Chondrocyte (in vitro differentiated cells): ENCODE measurements around the gene AUTS2. TPM values are rescaled to one million over a fixed set of nuclear protein-coding genes. Genes with fewer than 3 reads are reported as not detected.

Experiments
- DNase-seq: peaks from one replicate; pipeline ENCODE4 v3.0.0; 2021; ENCODE audit warnings: mixed read lengths, low spot score
- H3K27ac Mint-ChIP-seq: one replicate; pipeline ENCODE4 v1.8.0; 2021; ENCODE audit warnings: mild to moderate bottlenecking, moderate library complexity, mixed read lengths; ENCODE audit not compliant: unreplicated experiment
- H3K27me3 Mint-ChIP-seq: 2 replicates; pipeline ENCODE4 v1.8.0; 2021; ENCODE audit warnings: low read depth, mixed read lengths
- H3K36me3 Mint-ChIP-seq: 2 replicates; pipeline ENCODE4 v1.8.0; 2021; ENCODE audit warnings: low read depth, mixed read lengths
- H3K4me1 Mint-ChIP-seq: 2 replicates; pipeline ENCODE4 v1.8.0; 2021; ENCODE audit warnings: low read depth, mild to moderate bottlenecking, mixed read lengths
- H3K4me3 Mint-ChIP-seq: one replicate; pipeline ENCODE4 v1.8.0; 2021; ENCODE audit warnings: mild to moderate bottlenecking, moderate library complexity, mixed read lengths; ENCODE audit not compliant: unreplicated experiment
- H3K9me3 Mint-ChIP-seq: 2 replicates; pipeline ENCODE4 v1.8.0; 2021; ENCODE audit warnings: low read depth, mixed read lengths
- total RNA-seq: library from RNA; stranded (reverse); gene quantifications from 3 replicates; pipeline ENCODE4 v1.2.1, GENCODE V29; 2021
- TF ChIP-seq, protein P1 (sequence below): fragments of 200-600 bp; sonication (generic); IDR thresholded peaks from 2 replicates; pipeline ENCODE4 v1.5.0; 2021; ENCODE audit warnings: antibody characterized with exemption, mild to moderate bottlenecking, moderate library complexity

AUTS2 gene
- total RNA-seq, 1 donor from 2014 or later: 31.5 TPM

DNA sequence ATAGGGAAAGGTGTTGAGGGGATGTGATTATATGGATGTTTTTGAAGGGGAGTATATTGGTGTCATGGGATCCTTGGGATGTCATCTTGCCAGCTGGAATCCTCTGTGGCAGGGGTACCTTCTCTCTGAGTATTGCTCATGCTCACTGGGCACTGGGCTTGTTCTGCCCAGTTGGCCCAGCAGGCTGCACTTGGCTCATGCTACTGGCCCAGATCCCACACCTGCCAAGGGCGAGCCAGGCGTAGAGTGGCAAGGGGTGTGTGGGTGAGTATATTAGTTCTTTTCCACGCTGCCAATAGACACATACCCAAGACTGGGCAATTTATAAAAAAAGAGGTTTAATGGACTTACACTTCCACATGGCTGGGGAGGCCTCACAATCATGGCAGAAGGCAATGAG lies 311.9 kb downstream of the AUTS2 start:
- Mint-ChIP-seq H3K4me3 (no peak overlapping the region), H3K36me3 (no peaks in the 10 kb centered on the region), H3K27me3 (no peaks in the 10 kb centered on the region), H3K4me1 (peaks cover 28% of the 10 kb centered on the region), H3K27ac (no peak overlapping the region), H3K9me3 (no peaks in the 10 kb centered on the region)
- TF ChIP-seq, protein P1, sequence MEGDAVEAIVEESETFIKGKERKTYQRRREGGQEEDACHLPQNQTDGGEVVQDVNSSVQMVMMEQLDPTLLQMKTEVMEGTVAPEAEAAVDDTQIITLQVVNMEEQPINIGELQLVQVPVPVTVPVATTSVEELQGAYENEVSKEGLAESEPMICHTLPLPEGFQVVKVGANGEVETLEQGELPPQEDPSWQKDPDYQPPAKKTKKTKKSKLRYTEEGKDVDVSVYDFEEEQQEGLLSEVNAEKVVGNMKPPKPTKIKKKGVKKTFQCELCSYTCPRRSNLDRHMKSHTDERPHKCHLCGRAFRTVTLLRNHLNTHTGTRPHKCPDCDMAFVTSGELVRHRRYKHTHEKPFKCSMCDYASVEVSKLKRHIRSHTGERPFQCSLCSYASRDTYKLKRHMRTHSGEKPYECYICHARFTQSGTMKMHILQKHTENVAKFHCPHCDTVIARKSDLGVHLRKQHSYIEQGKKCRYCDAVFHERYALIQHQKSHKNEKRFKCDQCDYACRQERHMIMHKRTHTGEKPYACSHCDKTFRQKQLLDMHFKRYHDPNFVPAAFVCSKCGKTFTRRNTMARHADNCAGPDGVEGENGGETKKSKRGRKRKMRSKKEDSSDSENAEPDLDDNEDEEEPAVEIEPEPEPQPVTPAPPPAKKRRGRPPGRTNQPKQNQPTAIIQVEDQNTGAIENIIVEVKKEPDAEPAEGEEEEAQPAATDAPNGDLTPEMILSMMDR: no peak
- no peak for DNase-seq

DNA sequence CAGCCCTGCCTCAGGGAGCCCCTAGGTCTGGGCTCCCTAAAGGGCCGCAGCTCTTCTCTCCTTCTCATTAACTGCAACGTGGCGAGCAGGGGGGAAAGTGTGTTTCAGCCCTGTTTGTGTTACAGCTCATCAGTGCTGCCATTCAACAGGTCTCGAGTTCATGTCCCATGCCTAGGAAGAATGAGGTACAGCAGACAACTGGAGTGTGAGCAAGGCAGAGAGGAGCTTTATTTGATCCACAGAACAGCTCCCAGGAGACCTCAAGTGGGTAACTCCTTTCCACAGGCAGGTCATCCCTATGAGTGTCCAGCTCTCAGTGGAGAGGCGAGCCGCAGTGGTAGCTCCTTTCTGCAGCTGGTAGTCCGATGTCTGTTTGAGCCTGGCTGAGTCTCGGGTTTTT lies 313.1 kb downstream of the AUTS2 start:
- H3K4me1 Mint-ChIP-seq: peaks cover 21% of the 10 kb centered on the region
- no peak for DNase-seq
- no peak overlapping the region for H3K27ac Mint-ChIP-seq
- H3K9me3 Mint-ChIP-seq: no peaks in the 10 kb centered on the region
- H3K27me3 Mint-ChIP-seq: no peaks in the 10 kb centered on the region
- no peak overlapping the region for H3K4me3 Mint-ChIP-seq
- TF ChIP-seq, protein P1: no peak
- H3K36me3 Mint-ChIP-seq: no peaks in the 10 kb centered on the region

DNA sequence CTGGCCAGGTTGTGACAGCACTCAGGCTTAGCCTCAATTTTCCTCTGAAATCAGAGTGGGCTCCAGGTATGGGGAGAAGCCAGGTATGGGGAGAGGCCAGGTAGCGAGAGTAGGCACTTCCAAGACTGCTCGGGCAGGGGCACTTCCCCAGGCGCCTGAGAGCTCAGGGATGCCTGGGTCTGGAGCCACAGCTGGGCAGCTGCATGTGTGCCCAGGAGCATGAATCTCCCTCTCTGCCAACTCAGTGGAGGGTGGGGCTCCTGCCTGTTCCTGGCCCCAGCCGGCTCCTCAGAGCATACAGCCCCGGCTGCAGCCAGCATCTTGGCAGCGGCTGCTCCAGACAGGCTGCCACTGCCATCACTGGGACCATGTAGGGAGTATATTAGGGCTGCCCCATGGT lies 313.9 kb downstream of the AUTS2 start:
- TF ChIP-seq, protein P1: no peak
- H3K9me3 Mint-ChIP-seq: no peaks in the 10 kb centered on the region
- no peak overlapping the region for H3K4me3 Mint-ChIP-seq
- H3K36me3 Mint-ChIP-seq: no peaks in the 10 kb centered on the region
- DNase-seq: no peak
- H3K27me3 Mint-ChIP-seq: no peaks in the 10 kb centered on the region
- no peak overlapping the region for H3K27ac Mint-ChIP-seq
- peaks cover 15% of the 10 kb centered on the region for H3K4me1 Mint-ChIP-seq

DNA sequence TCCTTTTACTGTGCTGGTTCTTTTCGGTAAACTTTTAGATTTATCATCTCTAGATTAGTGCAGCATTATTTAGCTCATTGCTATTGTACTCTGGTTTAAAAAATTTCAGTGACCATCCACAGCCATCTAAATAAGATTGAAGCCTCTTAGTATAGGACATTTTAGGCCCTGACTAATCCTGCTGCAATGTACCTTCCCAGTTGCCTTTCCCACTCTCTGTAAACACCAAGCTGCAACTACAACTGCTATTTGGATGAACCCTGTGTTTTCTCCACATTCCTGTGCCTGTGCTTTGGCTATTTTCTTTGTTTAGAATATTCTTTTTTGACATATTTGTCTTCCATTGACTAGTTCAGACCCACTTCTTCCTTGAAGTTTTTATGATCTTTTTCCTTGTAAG lies 314.6 kb downstream of the AUTS2 start:
- Mint-ChIP-seq H3K4me3 (no peak overlapping the region), H3K4me1 (peaks cover 14% of the 10 kb centered on the region), H3K27me3 (no peaks in the 10 kb centered on the region), H3K9me3 (no peaks in the 10 kb centered on the region), H3K36me3 (no peaks in the 10 kb centered on the region), H3K27ac (no peak overlapping the region)
- TF ChIP-seq, protein P1: no peak
- no peak for DNase-seq

DNA sequence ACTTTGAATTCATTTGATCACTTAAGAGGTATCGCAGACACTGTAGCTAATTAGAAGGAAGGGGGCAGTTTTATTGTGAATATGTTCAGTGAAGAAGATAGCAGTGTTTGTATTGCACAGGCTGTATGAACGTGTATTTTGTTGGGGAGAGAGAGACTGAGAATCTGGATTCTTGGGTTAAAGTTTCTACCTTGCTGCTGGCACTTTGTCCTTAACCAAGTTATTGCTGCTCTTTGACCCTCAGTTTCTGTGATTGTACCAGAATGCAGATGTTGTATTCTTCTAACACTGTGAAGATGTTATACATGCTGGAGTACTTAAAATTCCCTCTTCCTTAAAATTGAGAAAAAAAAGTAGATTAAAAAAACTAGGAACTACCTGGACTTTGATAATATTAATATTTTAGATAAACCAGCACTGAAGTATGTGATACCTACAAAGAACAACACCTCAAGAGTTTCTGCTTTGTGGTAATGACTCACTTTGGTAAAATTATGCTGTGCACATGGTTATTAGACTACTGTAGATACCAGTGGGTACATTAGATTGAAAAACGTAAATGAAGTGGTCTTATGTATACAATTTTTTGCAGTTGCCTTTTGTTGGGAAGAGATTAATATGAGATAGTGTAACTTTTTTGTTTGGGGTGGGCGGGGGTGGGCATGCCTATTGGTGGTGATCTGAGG lies 321.3 kb downstream of the AUTS2 start:
- TF ChIP-seq, protein P1: no peak
- H3K27ac Mint-ChIP-seq: no peak overlapping the region
- H3K9me3 Mint-ChIP-seq: no peaks in the 10 kb centered on the region
- no peaks in the 10 kb centered on the region for H3K36me3 Mint-ChIP-seq
- peaks cover 13% of the 10 kb centered on the region for H3K4me1 Mint-ChIP-seq
- no peaks in the 10 kb centered on the region for H3K27me3 Mint-ChIP-seq
- no peak for DNase-seq
- no peak overlapping the region for H3K4me3 Mint-ChIP-seq
